ENCODE data around the gene RGS1.

The RGS1 gene

DNA sequence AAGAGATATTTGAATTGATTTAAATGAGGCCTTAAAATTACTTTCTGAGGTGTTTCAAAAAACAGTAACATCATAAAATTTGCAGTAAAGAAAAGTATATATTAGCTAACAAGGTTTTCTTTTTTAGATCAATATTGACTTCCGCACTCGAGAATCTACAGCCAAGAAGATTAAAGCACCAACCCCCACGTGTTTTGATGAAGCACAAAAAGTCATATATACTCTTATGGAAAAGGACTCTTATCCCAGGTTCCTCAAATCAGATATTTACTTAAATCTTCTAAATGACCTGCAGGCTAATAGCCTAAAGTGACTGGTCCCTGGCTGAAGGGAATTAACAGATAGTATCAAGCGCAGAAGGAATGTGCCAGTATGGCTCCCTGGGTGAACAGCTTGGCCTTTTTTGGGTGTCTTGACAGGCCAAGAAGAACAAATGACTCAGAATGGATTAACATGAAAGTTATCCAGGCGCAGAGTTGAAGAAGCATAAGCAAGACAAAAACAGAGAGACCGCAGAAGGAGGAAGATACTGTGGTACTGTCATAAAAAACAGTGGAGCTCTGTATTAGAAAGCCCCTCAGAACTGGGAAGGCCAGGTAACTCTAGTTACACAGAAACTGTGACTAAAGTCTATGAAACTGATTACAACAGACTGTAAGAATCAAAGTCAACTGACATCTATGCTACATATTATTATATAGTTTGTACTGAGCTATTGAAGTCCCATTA, 3.6 kb downstream of the RGS1 start:
- H3K27ac ChIP-seq, result peak overlapping the region; percentile 37
- peak; percentile 66 for DNase-seq (ENCODE audit: low read depth, low spot score)

DNA sequence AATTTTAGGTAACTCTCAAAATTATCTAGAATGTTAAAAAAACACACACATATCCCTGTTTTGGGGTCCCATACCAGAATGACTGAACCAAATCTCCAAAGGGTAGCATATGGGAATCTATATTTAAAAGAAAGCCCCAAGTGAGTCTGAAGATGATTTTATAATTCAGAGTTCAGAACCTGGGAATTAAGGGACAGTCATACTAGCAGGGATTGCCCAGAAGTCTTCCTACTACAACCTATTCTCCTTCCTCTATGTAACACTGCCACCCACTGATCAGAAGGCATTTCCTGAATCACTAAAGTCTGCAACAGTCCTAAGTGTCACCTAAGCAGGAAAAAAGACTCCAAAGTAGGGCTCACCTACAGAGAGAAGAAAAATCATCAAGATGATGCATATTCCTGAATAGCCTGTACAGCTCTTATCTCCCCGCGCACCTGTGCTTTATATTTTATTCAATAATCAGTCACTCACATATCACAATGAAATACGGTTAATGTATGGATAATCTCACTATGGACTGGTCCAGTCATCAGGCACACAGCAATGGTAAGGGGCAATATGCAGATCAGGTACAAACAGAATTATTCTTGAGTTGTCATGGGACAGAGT, 4.9 kb downstream of the RGS1 start:
- H3K27ac ChIP-seq, result peak overlapping the region; percentile 37
- DNase-seq (ENCODE audit: low read depth, low spot score), result no peak

DNA sequence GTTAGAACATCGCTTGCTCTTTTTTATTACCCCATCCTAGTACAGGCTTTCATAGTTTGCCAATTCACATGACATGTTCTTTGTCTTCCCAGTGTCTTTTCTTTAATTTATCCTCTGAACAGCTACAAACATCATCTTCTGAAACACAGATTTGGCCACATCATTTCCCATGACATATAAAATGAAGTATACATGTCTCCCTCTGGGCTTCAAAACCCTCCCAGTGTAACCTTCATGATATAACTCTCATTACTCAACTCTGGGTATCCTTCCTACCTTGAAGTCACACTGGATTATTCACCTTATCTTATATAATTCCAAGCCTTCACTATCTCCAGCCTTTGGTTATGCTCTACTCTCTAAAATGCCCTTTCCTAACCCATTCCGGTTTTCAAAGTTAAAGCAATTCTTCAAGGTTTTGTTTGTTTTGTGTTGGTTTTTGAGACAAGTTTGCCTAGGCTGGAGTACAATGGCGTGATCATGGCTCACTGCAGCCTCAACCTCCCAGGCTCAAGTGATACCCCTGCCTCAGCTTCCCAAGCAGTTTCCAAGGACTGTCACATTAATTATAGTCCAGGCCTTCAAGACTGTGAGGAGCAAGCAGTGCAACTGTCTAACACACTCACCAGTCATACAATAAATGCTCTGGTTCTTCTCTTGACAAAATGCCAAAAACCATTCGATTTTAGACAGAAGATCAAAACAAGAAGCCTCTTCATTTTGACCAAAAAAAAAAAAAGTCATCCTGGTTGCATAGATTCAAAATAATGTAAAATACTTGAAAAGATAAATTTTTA, 5.8 kb downstream of the RGS1 start:
- no peak for DNase-seq (ENCODE audit: low read depth, low spot score)
- H3K27ac ChIP-seq, result no peak overlapping the region

DNA sequence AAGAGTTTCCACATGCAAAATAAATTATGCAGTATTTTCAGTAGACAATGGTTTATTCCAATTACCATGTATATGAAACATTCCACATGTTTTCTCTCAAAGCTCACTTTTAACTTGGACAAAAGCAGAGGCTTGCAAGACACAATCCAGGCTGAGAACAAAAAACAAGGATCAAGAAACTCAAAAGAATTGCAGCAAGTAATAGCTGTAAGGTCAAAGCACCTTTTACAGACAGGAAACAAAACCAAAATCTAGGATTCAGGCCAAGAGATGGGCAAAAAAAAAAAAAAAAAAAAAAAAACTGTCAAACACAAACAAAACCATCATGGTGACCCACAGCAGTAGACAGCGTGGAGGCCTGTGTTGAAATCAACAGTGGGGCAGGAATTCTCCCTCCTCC, 9.3 kb downstream of the RGS1 start:
- DNase-seq (ENCODE audit: low read depth, low spot score), result no peak

DNA sequence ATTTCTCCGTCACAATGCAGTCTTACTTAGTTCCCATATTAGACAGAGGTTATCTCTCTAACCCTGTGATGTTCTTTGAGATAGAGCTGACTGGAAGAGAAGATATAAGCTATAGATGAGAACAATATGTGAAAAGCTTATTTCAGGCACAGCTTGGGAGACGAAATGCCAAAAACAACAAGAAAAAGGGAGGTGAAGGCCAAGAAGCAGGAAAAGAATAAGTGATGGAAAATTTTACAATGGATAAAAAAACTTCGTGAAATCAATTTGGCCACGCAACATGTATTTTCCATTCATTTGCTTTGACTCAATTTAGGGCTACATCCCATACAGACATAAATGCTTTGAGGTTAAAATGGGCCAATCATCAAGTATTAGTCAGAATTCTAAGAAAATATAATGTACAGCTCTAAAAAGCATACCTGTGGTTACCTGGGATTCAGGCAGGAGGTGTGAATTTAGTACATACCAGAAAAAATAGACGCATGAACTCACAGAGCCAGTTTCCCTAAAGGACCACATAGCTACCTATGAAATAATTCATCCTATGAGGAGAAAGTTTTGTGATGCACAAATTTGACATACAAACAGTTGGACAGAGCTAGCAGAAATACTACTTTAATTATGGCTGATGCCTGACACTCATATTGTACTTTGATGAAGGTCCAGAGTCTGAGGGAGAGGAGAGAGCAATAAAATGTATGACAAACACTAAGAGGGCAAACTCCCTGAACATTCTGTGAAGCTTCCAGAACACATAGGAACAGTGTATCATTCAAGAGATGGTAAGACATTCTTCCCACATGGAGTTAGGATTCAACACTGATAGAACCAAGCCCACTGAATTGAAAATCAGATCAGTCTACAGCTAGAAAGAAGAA, 12.1 kb downstream of the RGS1 start:
- no peak for DNase-seq (ENCODE audit: low read depth, low spot score)

More for the DNA sequence above, 9.3 kb downstream of the RGS1 start:
- no peak overlapping the region for H3K27ac ChIP-seq

DNA sequence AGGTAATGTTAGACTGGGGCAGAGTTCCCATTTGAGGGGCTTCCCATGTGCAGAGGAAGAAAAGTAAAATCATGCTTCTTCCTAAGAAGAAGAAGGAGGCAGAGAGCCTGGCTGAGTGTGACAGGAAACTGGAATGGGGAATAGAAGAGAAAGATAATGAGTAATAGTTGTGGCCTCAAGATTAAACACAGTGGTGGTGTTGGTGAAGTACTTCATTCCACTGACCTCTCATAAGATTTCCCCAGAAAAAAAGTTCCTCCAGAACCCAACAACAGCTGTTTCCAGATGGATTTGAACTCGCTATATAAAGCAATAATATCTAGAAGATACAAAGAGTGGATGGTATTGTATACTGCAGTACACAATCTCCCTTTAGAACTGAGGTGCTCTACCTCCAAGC, 13.0 kb downstream of the RGS1 start:
- no peak overlapping the region for H3K27ac ChIP-seq
- DNase-seq (ENCODE audit: low read depth, low spot score), result no peak

More for the DNA sequence above, 12.1 kb downstream of the RGS1 start:
- H3K27ac ChIP-seq, result no peak overlapping the region

DNA sequence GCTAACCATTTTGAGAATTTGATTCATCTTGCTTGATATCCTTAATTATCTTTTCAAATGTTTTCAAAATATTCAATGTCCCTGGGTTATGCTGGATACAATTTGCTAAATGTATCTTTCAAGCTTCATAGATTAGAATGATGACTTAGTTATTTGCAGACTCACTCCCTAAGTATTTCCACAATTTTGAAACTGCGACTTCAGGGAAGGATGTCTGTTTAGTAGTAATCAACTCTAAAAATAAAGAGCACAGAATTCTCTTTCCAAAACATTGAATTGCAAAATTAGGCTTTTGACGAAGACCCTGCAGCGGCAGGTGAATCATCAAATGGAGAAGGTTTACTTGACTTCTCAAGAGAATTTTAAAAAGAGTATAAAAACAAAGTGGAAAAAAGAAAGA, 14.2 kb downstream of the RGS1 start:
- DNase-seq (ENCODE audit: low read depth, low spot score), result no peak
- H3K27ac ChIP-seq, result no peak overlapping the region

DNA sequence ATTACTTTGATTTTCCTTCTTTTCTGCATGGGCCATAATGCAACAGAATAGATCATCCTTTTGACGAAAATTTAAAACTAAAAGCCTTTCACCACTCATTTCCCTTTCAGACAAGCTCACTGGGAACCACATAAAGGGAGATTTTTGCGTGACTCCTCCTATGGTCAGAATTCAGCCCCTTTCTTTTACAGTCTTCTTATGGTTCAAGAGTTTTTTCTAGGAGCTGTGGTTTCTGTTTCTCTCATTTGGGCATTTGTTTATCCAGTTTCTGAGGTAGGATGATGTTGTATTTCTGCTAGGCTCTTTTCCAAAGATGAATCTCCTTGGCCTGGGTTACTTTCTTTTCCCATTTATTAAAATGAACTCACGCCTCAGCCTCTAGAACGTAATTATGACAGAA, 16.9 kb downstream of the RGS1 start:
- no peak overlapping the region for H3K27ac ChIP-seq
- no peak for DNase-seq (ENCODE audit: low read depth, low spot score)

DNA sequence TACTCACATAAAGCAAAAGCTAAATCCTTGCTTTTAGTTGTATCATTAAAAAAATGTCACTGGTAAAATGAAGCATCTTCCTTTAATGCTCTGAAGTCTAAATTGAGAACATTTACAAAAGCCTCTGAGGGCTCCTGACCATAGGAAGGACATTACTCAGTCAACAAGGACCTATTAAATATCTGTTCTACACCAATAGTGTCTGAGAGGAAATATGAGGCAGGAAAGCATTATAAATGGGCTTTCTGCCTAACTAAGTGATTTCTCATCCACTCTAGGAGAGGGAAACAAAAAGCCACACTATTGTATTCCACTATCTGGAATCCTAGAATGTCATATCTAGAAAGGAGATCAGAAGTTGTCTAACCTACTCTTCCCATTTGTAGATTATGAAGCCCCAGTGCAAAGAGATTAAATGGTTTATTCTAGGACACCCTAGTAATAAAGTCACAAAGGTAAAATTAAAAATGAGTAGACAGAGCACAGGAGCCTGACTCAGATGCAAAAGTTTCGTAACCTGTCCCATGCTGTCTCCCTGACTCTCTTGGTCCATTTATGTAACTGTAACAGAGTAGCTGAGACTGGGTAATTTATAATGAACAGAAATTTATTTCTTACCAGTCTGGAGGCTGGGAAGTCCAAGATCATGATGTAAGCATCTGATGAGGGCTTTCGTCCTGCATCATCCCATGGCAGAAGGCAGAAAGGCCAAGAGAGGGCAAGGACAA, 17.6 kb downstream of the RGS1 start:
- DNase-seq (ENCODE audit: low read depth, low spot score), result no peak
- H3K27ac ChIP-seq, result no peak overlapping the region

DNA sequence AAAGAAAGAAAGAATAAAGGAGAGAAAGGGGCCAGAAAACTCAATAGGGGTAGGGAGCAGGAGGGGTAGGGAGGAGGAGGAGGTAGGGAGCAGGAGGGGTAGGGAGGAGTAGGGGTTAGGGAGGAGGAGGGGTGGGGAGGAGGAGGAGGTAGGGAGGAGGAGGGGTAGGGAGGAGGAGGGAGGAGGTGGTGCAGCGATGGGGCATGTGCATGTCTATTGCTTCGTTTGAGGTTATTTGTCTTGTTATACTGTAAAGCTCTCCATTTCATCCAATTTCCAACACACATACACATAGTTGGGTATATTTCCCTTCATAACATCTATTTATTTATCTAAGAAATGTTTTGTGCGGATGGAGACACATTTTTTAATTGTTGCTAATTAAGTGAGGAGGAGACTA, 19.7 kb downstream of the RGS1 start:
- H3K27ac ChIP-seq, result no peak overlapping the region
- no peak for DNase-seq (ENCODE audit: low read depth, low spot score)

DNA sequence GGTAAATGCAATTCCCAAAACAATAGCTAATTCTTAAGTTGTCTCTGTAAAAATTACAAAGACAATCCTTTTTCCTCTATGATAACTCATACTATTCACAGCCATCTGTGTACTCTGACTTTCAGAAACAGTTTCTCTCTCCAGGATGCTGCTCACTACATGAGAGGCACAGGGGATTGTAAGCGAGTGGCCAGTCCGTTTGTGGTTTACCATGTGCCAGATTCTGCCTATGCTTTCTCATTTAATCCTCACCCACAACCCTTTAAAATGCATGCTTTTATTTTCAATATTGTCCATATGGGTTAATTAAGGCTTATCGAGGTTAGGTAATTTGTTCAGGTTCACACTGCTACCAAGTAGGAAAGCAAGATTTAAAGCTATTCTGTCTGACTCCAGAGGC, 23.0 kb downstream of the RGS1 start:
- DNase-seq (ENCODE audit: low read depth, low spot score), result no peak
- no peak overlapping the region for H3K27ac ChIP-seq

DNA sequence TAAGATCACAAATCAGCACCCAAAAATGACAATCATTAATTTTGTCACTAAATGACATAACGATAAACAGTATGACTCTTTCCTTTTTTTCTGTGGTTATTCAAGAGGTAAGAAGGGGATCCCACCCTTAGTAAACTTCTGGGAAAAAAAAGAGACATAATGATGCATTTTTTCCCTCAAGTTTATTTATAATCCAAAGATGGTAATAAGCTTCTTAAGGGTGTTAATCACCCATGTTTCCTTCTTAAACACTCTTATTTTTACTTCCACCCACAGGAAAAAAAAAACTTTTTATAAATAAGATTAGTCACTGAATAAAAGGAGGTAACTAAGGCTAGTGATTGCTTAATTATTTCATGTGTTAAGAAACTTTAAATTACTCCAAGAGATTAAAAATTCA, 24.7 kb downstream of the RGS1 start:
- no peak for DNase-seq (ENCODE audit: low read depth, low spot score)
- no peak overlapping the region for H3K27ac ChIP-seq

DNA sequence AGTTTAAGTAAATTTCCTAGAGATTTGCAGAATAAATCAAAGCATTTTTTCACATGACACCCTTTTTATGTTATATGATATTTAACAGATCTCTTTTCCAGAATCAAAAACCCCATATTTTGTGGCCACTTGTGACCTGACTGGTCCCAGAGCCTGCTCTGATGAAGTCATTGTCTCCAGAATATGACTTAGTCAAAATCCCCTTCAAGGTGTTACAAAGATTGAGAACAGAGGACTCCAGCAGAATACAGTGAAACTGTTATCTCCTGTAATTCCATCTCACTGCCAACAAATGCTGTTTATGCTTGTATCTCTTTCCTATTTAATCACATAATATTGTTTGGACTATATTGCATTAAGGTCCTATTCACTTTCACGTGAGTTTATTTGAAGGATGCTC, 25.6 kb downstream of the RGS1 start:
- no peak for DNase-seq (ENCODE audit: low read depth, low spot score)
- no peak overlapping the region for H3K27ac ChIP-seq

DNA sequence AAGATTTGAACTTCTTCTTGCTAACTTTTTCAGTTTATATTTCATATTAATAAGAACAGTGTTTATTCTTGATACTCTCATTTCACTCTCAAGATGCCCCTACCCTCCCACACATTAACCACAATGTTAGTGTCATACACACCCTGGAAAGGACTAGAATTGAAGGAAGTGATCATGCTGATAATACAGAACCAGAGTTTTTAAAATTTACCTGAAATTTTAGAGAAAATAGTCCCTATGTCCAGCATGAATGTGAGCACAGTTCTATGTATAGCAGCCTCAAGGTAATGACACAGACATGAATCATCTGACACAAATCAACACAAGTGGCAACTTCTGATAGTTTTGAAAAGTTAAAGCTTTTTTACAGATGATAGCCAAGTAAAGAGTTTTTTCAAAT, 26.0 kb downstream of the RGS1 start:
- DNase-seq (ENCODE audit: low read depth, low spot score), result no peak
- H3K27ac ChIP-seq, result no peak overlapping the region

DNA sequence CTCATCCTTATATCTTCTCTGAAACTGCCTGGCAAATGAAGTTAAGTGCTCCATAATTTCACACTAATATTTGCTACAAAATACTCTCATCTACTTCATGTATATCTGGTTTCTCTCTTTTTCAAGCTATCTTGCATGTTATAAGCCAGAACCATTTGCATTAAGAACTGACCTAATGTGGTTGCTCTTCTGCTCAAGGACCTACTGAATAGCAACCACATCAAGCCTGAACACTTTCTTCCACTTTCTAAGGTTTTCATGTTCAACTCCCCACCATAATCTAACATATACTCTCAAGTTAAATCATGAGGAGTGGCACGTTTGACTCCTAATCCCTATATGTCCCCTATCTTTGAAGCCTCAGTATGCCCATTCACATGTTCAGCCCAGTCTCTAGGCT, 27.2 kb downstream of the RGS1 start:
- no peak overlapping the region for H3K27ac ChIP-seq
- DNase-seq (ENCODE audit: low read depth, low spot score), result no peak

DNA sequence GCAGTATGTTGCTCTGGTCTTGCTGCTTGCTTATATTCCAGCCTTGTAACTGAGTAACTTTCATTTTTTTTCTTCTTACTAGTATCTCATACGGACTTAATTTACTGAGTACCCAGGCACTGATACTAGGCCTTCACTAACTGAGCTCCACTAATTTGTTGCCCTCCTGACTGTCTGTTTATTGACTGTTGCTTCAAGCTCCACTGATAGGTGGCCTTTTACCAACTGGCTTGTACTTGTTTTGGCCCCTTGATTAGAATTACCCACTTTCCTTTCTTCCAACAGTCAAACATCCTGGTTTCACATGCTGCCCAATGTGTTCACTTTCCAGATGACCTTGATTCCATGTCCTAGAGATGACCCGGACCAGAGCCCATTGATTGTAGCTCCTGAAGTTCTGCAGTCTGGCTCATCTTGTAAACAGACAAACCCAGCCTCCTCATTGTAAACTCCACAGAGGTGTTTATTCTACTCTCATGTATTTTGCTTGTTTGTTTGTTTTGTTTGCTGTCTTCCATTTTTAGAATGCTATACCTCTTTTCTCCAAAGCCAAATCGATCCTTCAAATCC, 27.7 kb downstream of the RGS1 start:
- DNase-seq (ENCODE audit: low read depth, low spot score), result no peak
- H3K27ac ChIP-seq, result no peak overlapping the region

DNA sequence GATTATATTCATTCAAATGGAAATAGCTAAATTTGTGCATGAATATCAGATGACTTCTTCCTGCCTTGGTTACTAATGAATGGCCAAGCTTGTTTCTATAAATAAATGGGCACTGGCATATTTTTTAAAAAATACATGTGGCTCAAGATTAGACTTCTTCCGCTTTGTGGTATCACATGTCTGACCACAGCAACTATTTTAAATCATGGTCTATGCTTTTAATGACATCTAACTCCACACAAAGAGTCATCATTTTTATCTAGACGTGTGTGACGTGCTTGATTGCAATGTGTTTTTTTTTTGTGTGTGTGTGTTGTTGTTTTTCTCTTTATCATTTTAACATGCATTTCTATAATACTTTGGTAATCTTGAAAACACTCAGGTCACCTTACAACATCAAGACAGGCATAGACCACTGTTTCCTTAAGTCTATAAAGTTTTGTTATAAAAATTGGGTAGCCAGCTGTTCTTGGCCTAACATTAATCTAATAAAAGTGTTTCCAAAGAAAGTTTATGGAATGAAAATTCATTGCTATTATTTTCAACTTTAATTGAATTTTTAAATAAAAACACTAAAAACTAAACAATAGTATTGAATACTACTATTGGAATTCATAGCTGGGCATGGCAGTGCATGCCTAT, 29.5 kb downstream of the RGS1 start:
- H3K27ac ChIP-seq, result no peak overlapping the region
- DNase-seq (ENCODE audit: low read depth, low spot score), result no peak

DNA sequence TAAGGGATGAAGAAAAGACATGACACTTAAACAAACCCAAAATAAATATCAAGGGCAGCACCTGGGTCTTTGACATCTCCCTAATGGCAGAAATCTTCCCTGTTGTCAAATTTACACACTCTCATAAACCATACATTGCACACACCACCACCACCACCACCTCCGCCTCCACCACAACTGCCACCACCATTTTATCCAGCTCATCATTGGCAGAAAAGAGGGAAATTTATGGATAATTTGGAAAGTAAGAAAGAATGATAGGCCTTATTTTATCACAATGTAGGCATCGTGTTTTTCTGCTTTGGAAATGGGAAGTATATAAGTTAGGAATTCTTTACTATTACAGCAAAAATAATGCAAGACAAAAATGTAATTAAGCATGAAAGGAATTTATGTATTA, 33.1 kb downstream of the RGS1 start:
- H3K27ac ChIP-seq, result no peak overlapping the region
- no peak for DNase-seq (ENCODE audit: low read depth, low spot score)

All from epithelial cell of prostate (primary cell).